GM12878 (cell line): Measurements from ENCODE around the gene ANK3. TPM values are rescaled to one million over a fixed set of nuclear protein-coding genes. Genes with fewer than 3 reads are reported as not detected.

Experiments used
- ATAC-seq: fragments of 200-7000 bp; cut with Tn5 transposase; 3 replicates; pipeline ENCODE4 v1.9.1; 2020; ENCODE audit warnings: mild to moderate bottlenecking, moderate library complexity
- BruUV-seq: library from RNA; stranded (reverse); fragments of 400-500 nt; replicated peaks from 2 replicates; lab custom pipeline; 2021; lab: Mats Ljungman, UMichigan
- CTCF ChIA-PET: fragments of 300-600 bp; sonication (Branson Sonifier 250); formaldehyde crosslinking; extraction: SDS; loops from one replicate; lab custom pipeline; 2021; ENCODE audit warnings: inconsistent platforms; lab: Yijun Ruan, JAX
- POLR2A ChIA-PET: fragments of 350-600 bp; formaldehyde crosslinking; extraction: SDS; loops from one replicate; lab custom pipeline; 2021; ENCODE audit warnings: inconsistent platforms; lab: Charles Lee
- RAD21 ChIA-PET: fragments of 300-600 bp; sonication (Branson Sonifier 250); formaldehyde crosslinking; loops from one replicate; lab custom pipeline; 2023; ENCODE audit warnings: antibody characterized with exemption; ENCODE audit not compliant: unreplicated experiment; lab: Charles Lee
- SMC1A ChIA-PET: fragments of 300-600 bp; sonication (Branson Sonifier 250); formaldehyde crosslinking; loops from one replicate; lab custom pipeline; 2023; ENCODE audit not compliant: unreplicated experiment, uncharacterized antibody; lab: Charles Lee
- DNase-seq: peaks from one replicate; pipeline ENCODE4 v3.0.0-alpha.2; 2011; ENCODE audit warnings: low read depth, low spot score
- FAIRE-seq: peaks from 3 replicates; lab custom pipeline; 2011; peaks lifted over from hg19 to GRCh38; lab: Jason Lieb, UNC
- H2AFZ ChIP-seq: 2 replicates; pipeline ENCODE4 v1.6.0; 2011; ENCODE audit warnings: low read depth, low read length, control low read depth; ENCODE audit not compliant: control insufficient read depth
- H3K27ac ChIP-seq: 2 replicates; pipeline ENCODE4 v1.5.1; 2011; ENCODE audit warnings: control low read depth; ENCODE audit not compliant: control insufficient read depth, insufficient read depth
- H3K27me3 ChIP-seq, 2 experiments: replicated peaks in 1 of 2; 2 replicates each; pipeline versions ENCODE4 v1.6.0 to v1.6.1; 2011; ENCODE audit warnings: low read length in 1 of 2; ENCODE audit not compliant: control insufficient read depth in 2 of 2, insufficient read depth in 2 of 2
- H3K36me3 ChIP-seq, 2 experiments: 2 replicates each; pipeline ENCODE4 v1.5.1; 2011; ENCODE audit warnings: low read length in 1 of 2; ENCODE audit not compliant: control insufficient read depth in 2 of 2, insufficient read depth in 2 of 2
- H3K4me1 ChIP-seq: 2 replicates; pipeline ENCODE4 v1.6.1; 2011; ENCODE audit warnings: mild to moderate bottlenecking, low read length, moderate library complexity, mixed read lengths; ENCODE audit not compliant: control insufficient read depth, insufficient read depth
- H3K4me2 ChIP-seq: 2 replicates; pipeline ENCODE4 v1.6.0; 2011; ENCODE audit warnings: control low read depth; ENCODE audit not compliant: control insufficient read depth, insufficient read depth
- H3K4me3 ChIP-seq: fragments of 200-600 bp; sonication (generic); 2 replicates; pipeline ENCODE4 v1.5.1; 2016
- H3K79me2 ChIP-seq: 2 replicates; pipeline ENCODE4 v1.6.0; 2011; ENCODE audit warnings: low read length; ENCODE audit not compliant: control insufficient read depth, insufficient read depth
- H3K9ac ChIP-seq: 2 replicates; pipeline ENCODE4 v1.8.0; 2011; ENCODE audit warnings: low read length, control low read depth, mixed read lengths; ENCODE audit not compliant: control insufficient read depth, insufficient read depth
- H3K9me3 ChIP-seq: replicated peaks from 3 replicates; pipeline ENCODE4 v1.5.1; 2011; ENCODE audit warnings: mild to moderate bottlenecking, low read length; ENCODE audit not compliant: control insufficient read depth, insufficient read depth
- H4K20me1 ChIP-seq: 2 replicates; pipeline ENCODE4 v1.6.0; 2011; ENCODE audit not compliant: control insufficient read depth, insufficient read depth
- BHLHE40 ChIP-seq, 2 experiments: fragments of 450-650 bp in 1 of 2; IDR thresholded peaks; 2 replicates each; pipeline ENCODE4 v1.6.1; 2011 to 2017; ENCODE audit warnings: low read depth in 2 of 2, borderline replicate concordance in 1 of 2, improper control_type of control experiment in 1 of 2, low read length in 1 of 2, mild to moderate bottlenecking in 1 of 2
- EZH2 ChIP-seq: IDR thresholded peaks from 2 replicates; pipeline ENCODE4 v1.6.1; 2012; ENCODE audit warnings: low read depth, mild to moderate bottlenecking, control low read depth, inconsistent platforms, low read length, borderline replicate concordance; ENCODE audit not compliant: control insufficient read depth
- IRF5 ChIP-seq: fragments of 450-650 bp; IDR thresholded peaks from 2 replicates; pipeline ENCODE4 v1.6.1; 2017; ENCODE audit warnings: borderline replicate concordance
- JUND ChIP-seq: IDR thresholded peaks from 2 replicates; pipeline ENCODE4 v1.6.1; 2012; ENCODE audit warnings: low read depth, mild to moderate bottlenecking, low read length, improper control_type of control experiment, moderate library complexity
- KDM1A ChIP-seq: fragments of 200-600 bp; sonication (generic); IDR thresholded peaks from 2 replicates; pipeline ENCODE4 v1.6.1; 2016; ENCODE audit warnings: borderline replicate concordance
- PAX8 ChIP-seq: fragments of 450-650 bp; IDR thresholded peaks from 2 replicates; pipeline ENCODE4 v1.6.1; 2017; ENCODE audit warnings: mild to moderate bottlenecking, moderate library complexity
- POLR2A ChIP-seq: IDR thresholded peaks from 2 replicates; pipeline ENCODE4 v1.6.1; 2011; ENCODE audit warnings: low read depth, mild to moderate bottlenecking, low read length
- RAD21 ChIP-seq: IDR thresholded peaks from 2 replicates; pipeline ENCODE4 v1.6.1; 2011; ENCODE audit warnings: mild to moderate bottlenecking, low read depth, low read length, moderate library complexity; ENCODE audit not compliant: insufficient read depth
- RFX5 ChIP-seq: IDR thresholded peaks from 2 replicates; pipeline ENCODE4 v1.6.1; 2011; ENCODE audit warnings: low read depth, low read length, improper control_type of control experiment
- SMARCA5 ChIP-seq: fragments of 450-650 bp; IDR thresholded peaks from 2 replicates; pipeline ENCODE4 v1.6.1; 2017; ENCODE audit warnings: mild to moderate bottlenecking
- ZNF622 ChIP-seq: fragments of 450-650 bp; IDR thresholded peaks from 2 replicates; pipeline ENCODE4 v1.6.1; 2017; ENCODE audit warnings: mild to moderate bottlenecking, inconsistent platforms
- WGBS: methylation state at CpG from one replicate; pipeline ENCODE4 v1.1.6; 2016; ENCODE audit warnings: low lambda C conversion rate; ENCODE audit not compliant: insufficient replicate concordance, insufficient coverage; ENCODE audit errors: missing lambda C conversion rate; 5-methylcytosine and 5-hydroxymethylcytosine counted together
- in situ Hi-C: fragments of 300-500 bp; cut with MboI; formaldehyde crosslinking; loops from 9 replicates; pipeline ENCODE4 v1.14.3; 2018; ENCODE audit warnings: mixed read lengths
- intact Hi-C: fragments of 100-400 bp; cut with micrococcal nuclease; formaldehyde crosslinking; loops from one replicate; pipeline ENCODE4 v1.14.2; 2022; ENCODE audit not compliant: unreplicated experiment
- polyA plus RNA-seq, 11 experiments: library from polyadenylated mRNA; depleted of rRNA in 4 of 11; unstranded in 6 of 11; stranded (reverse) in 5 of 11; fragments of >200 nt; fragmentation: Nextera tagmentation in 4 of 11; fragmentation: Illumina TruSeq in 1 of 11; extraction: Ambion mirVana in 4 of 11; extraction: Trizol in 1 of 11; gene quantifications; 1 replicate in 1 of 11; 2 replicates in 10 of 11; pipeline versions ENCODE4 v1.2.1 to v1.2.3, GENCODE V29; 2011 to 2016; ENCODE audit warnings: inconsistent platforms in 2 of 11, missing spikeins in 2 of 11, low read depth in 1 of 11
- total RNA-seq, 4 experiments: library from RNA; depleted of rRNA in 3 of 4; stranded (reverse); fragments of >200 nt in 3 of 4; fragmentation: Illumina TruSeq in 1 of 4; extraction: Trizol in 1 of 4; gene quantifications; 2 replicates each; pipeline versions ENCODE4 v1.2.1 to v1.2.3, GENCODE V29; 2013 to 2021

Gene ANK3
- total and polyA plus RNA-seq, 10 of the 15 experiments (the other 5 are each of a cell fraction or from before 2014, with no cell fraction given) = 0.06 to 0.82 (median 0.20) TPM; not detected in 2

GRCh38 chr10:60200682-60201053, 189.0 kb downstream of the ANK3 start:
- H3K4me1 ChIP-seq = no peaks in the 10 kb centered on the region
- 28% methylated on average over 1 of the region's 1 CpG for WGBS
- ChIA-PET POLR2A (no interaction called here), RAD21 (no interaction called here), SMC1A (interaction anchor here (0.5 to 1.0 kb wide), 2 partner anchors 15 to 1390 kb away, joined by 3 read pairs; no protein-coding TSS in a partner anchor), CTCF (interaction anchor here (1.0 to 1.4 kb wide), 2 partner anchors 11 to 99 kb away, joined by 4 read pairs; no protein-coding TSS in a partner anchor)
- no peak overlapping the region for H3K4me3 ChIP-seq
- no peaks in the 10 kb centered on the region for H3K36me3 ChIP-seq
- H3K27me3 ChIP-seq = peaks cover 1 to 2% of the 10 kb centered on the region in 2 experiments; a peak in 3 of 4 replicates
- FAIRE-seq (no peak), ATAC-seq (no peak), DNase-seq (no peak)
- no TSS peak for BruUV-seq
- no peak overlapping the region for H3K4me2 ChIP-seq
- no peaks in the 10 kb centered on the region for H3K79me2 ChIP-seq
- no peak overlapping the region for H3K9ac ChIP-seq
- H4K20me1 ChIP-seq = no peaks in the 10 kb centered on the region
- no peak overlapping the region for H3K27ac ChIP-seq
- intact Hi-C loops (no loop called here), in situ Hi-C loops (loop anchor here (10.0 kb wide), 2 partner anchors 234 to 576 kb away; no protein-coding TSS in a partner anchor)
- no peak overlapping the region for H2AFZ ChIP-seq
- H3K9me3 ChIP-seq = no peaks in the 10 kb centered on the region
- TF ChIP-seq RAD21 = no peak
- no peak for TF ChIP-seq POLR2A

- H4K20me1 ChIP-seq = no peaks in the 10 kb centered on the region
- ChIA-PET CTCF (interaction anchor here (1.0 to 1.4 kb wide), 3 partner anchors 9 to 99 kb away, joined by 3 to 4 read pairs (median 4); no protein-coding TSS in a partner anchor), SMC1A (interaction anchor here (1.0 to 1.1 kb wide), 2 partner anchors 29 to 1389 kb away, joined by 3 read pairs; no protein-coding TSS in a partner anchor), RAD21 (interaction anchor here (0.6 kb wide), 1 partner anchor 11 kb away, joined by 3 read pairs; no protein-coding TSS in a partner anchor), POLR2A (no interaction called here)
- TF ChIP-seq PAX8 (no peak), ZNF622 (no peak), JUND (no peak), BHLHE40 (IDR thresholded peaks at IDR 0.05; ENCODE audit: borderline replicate concordance in 1 of 2, low read depth in 2 of 2, low read length in 1 of 2) (no peak), EZH2 (no peak), IRF5 (no peak), RFX5 (no peak), SMARCA5 (no peak), KDM1A (no peak)
- H3K27me3 ChIP-seq = peaks cover 1 to 2% of the 10 kb centered on the region in 2 experiments; a peak in 3 of 4 replicates
- H3K4me3 ChIP-seq = no peak overlapping the region
- no TSS peak for BruUV-seq
- intact Hi-C loops (no loop called here), in situ Hi-C loops (loop anchor here (10.0 kb wide), 2 partner anchors 235 to 575 kb away; no protein-coding TSS in a partner anchor)
- H2AFZ ChIP-seq = no peak overlapping the region
- FAIRE-seq (no peak), DNase-seq (no peak), ATAC-seq (no peak)
- H3K27ac ChIP-seq = no peak overlapping the region
- WGBS = 47% methylated on average over 8 of the region's 8 CpGs
- no peaks in the 10 kb centered on the region for H3K4me1 ChIP-seq
- H3K36me3 ChIP-seq = no peaks in the 10 kb centered on the region
- H3K4me2 ChIP-seq = no peak overlapping the region
- no peaks in the 10 kb centered on the region for H3K9me3 ChIP-seq
- no peak overlapping the region for H3K9ac ChIP-seq
- no peaks in the 10 kb centered on the region for H3K79me2 ChIP-seq
Measured at GRCh38 chr10:60200012-60200681, 189.5 kb downstream of the ANK3 start.
